Astrocyte (in vitro differentiated cells and primary cell): ENCODE data around the gene PCSK5. TPM values are rescaled to one million over a fixed set of nuclear protein-coding genes. Genes with fewer than 3 reads are reported as not detected.

Experiments used
- DNase-seq: peaks from one replicate; pipeline ENCODE4 v3.0.0-alpha.2; 2010; ENCODE audit warnings: low read depth
- FAIRE-seq: peaks from 2 replicates; lab custom pipeline; 2011; peaks lifted over from hg19 to GRCh38; lab: Jason Lieb, UNC
- H2AFZ ChIP-seq: 2 replicates; pipeline ENCODE4 v1.6.0; 2012; ENCODE audit warnings: low read depth, low read length, inconsistent platforms
- H3K27ac ChIP-seq: 2 replicates; pipeline ENCODE4 v1.5.1; 2011; ENCODE audit warnings: low read depth, low read length, inconsistent platforms
- H3K27me3 ChIP-seq: 2 replicates; pipeline ENCODE4 v1.6.0; 2011; ENCODE audit warnings: low read length, inconsistent platforms; ENCODE audit not compliant: insufficient read depth
- H3K36me3 ChIP-seq: 2 replicates; pipeline ENCODE4 v1.5.1; 2011; ENCODE audit warnings: low read length, inconsistent platforms; ENCODE audit not compliant: insufficient read depth
- H3K4me1 ChIP-seq: 2 replicates; pipeline ENCODE4 v1.5.1; 2011; ENCODE audit warnings: low read length, inconsistent platforms; ENCODE audit not compliant: insufficient read depth
- H3K4me2 ChIP-seq: 2 replicates; pipeline ENCODE4 v1.6.0; 2012; ENCODE audit warnings: low read length, inconsistent platforms
- H3K4me3 ChIP-seq: 2 replicates; pipeline ENCODE4 v1.5.1; 2011; ENCODE audit warnings: low read depth, mild to moderate bottlenecking, low read length, inconsistent platforms; ENCODE audit not compliant: insufficient read depth
- H3K79me2 ChIP-seq: 2 replicates; pipeline ENCODE4 v1.6.0; 2012; ENCODE audit warnings: mild to moderate bottlenecking, low read length, inconsistent platforms; ENCODE audit not compliant: insufficient read depth
- H3K9ac ChIP-seq: 2 replicates; pipeline ENCODE4 v1.6.0; 2012; ENCODE audit warnings: mild to moderate bottlenecking, low read length, inconsistent platforms
- H3K9me3 ChIP-seq: 2 replicates; pipeline ENCODE4 v1.5.1; 2012; ENCODE audit warnings: low read depth, mild to moderate bottlenecking, low read length, inconsistent platforms; ENCODE audit not compliant: insufficient read depth
- H4K20me1 ChIP-seq: 2 replicates; pipeline ENCODE4 v1.6.0; 2012; ENCODE audit warnings: low read length, inconsistent platforms; ENCODE audit not compliant: insufficient read depth
- H3K27ac Mint-ChIP-seq: one replicate; pipeline ENCODE4 v1.8.0; 2021; ENCODE audit warnings: mild to moderate bottlenecking, mixed read lengths; ENCODE audit not compliant: unreplicated experiment
- H3K27me3 Mint-ChIP-seq: one replicate; pipeline ENCODE4 v1.8.0; 2021; ENCODE audit warnings: low read depth, mixed read lengths; ENCODE audit not compliant: unreplicated experiment
- H3K36me3 Mint-ChIP-seq: one replicate; pipeline ENCODE4 v1.8.0; 2021; ENCODE audit warnings: low read depth, mixed read lengths; ENCODE audit not compliant: unreplicated experiment
- H3K4me1 Mint-ChIP-seq: one replicate; pipeline ENCODE4 v1.8.0; 2021; ENCODE audit warnings: low read depth, mixed read lengths; ENCODE audit not compliant: unreplicated experiment
- H3K4me3 Mint-ChIP-seq: one replicate; pipeline ENCODE4 v1.8.0; 2021; ENCODE audit warnings: mild to moderate bottlenecking, moderate library complexity, mixed read lengths; ENCODE audit not compliant: unreplicated experiment
- H3K9me3 Mint-ChIP-seq: one replicate; pipeline ENCODE4 v1.8.0; 2021; ENCODE audit warnings: mild to moderate bottlenecking, mixed read lengths; ENCODE audit not compliant: unreplicated experiment
- CTCF ChIP-seq: IDR thresholded peaks from 2 replicates; pipeline ENCODE4 v1.5.1; 2011; ENCODE audit warnings: low read depth, mild to moderate bottlenecking, inconsistent platforms, low read length, moderate library complexity; ENCODE audit not compliant: insufficient read depth
- EZH2 ChIP-seq: IDR thresholded peaks from 2 replicates; pipeline ENCODE4 v1.6.1; 2012; ENCODE audit warnings: mild to moderate bottlenecking, low read length, inconsistent platforms; ENCODE audit not compliant: insufficient read depth
- total RNA-seq: library from RNA; stranded (reverse); gene quantifications from 2 replicates; pipeline ENCODE4 v1.2.1, GENCODE V29; 2021

Gene PCSK5
- total RNA-seq, 1 donor from 2014 or later = 13.1 TPM

GRCh38 chr9:75990576-75991304 lies 100.3 kb downstream of the PCSK5 start:
- Histone ChIP-seq H3K36me3 (no peaks in the 10 kb centered on the region), H4K20me1 (no peaks in the 10 kb centered on the region), H3K27ac (no peak overlapping the region), H3K79me2 (no peaks in the 10 kb centered on the region), H3K9me3 (no peaks in the 10 kb centered on the region), H2AFZ (no peak overlapping the region), H3K4me2 (no peak overlapping the region), H3K9ac (no peak overlapping the region), H3K4me3 (no peak overlapping the region), H3K4me1 (peaks cover 19% of the 10 kb centered on the region), H3K27me3 (no peaks in the 10 kb centered on the region)
- no peak overlapping the region for H3K4me3 Mint-ChIP-seq
- no peaks in the 10 kb centered on the region for H3K27me3 Mint-ChIP-seq
- peaks cover 5% of the 10 kb centered on the region for H3K36me3 Mint-ChIP-seq
- TF ChIP-seq EZH2 (no peak), CTCF (no peak)
- H3K27ac Mint-ChIP-seq = no peak overlapping the region
- peaks cover 2% of the 10 kb centered on the region for H3K9me3 Mint-ChIP-seq
- DNase-seq = no peak
- no peak for FAIRE-seq
- H3K4me1 Mint-ChIP-seq = peaks cover 19% of the 10 kb centered on the region

- FAIRE-seq (no peak), DNase-seq (no peak)
- no peaks in the 10 kb centered on the region for H4K20me1 ChIP-seq
- no peak overlapping the region for H3K4me3 ChIP-seq
- peaks cover 25% of the 10 kb centered on the region for H3K4me1 Mint-ChIP-seq
- no peaks in the 10 kb centered on the region for H3K27me3 ChIP-seq
- H3K9me3 ChIP-seq = no peaks in the 10 kb centered on the region
- peaks cover 19% of the 10 kb centered on the region for H3K4me1 ChIP-seq
- no peaks in the 10 kb centered on the region for H3K27me3 Mint-ChIP-seq
- H3K36me3 Mint-ChIP-seq = peaks cover 5% of the 10 kb centered on the region
- H3K27ac ChIP-seq = no peak overlapping the region
- H3K36me3 ChIP-seq = no peaks in the 10 kb centered on the region
- no peak for TF ChIP-seq CTCF
- TF ChIP-seq EZH2 = no peak
- H3K4me2 ChIP-seq = peak overlapping the region; percentile 44
- H3K9ac ChIP-seq = no peak overlapping the region
- no peak overlapping the region for H2AFZ ChIP-seq
- H3K27ac Mint-ChIP-seq = peak overlapping the region; percentile 13
- H3K4me3 Mint-ChIP-seq = no peak overlapping the region
- no peaks in the 10 kb centered on the region for H3K79me2 ChIP-seq
- H3K9me3 Mint-ChIP-seq = peaks cover 2% of the 10 kb centered on the region
Observed at GRCh38 chr9:75992482-75993206, 102.2 kb downstream of the PCSK5 start.
